UCSD-AML1 (cell line): ENCODE results near the gene TRAF7.

Experiments
- DNase-seq: peaks from one replicate; lab custom pipeline; 2025; ENCODE audit not compliant: unreplicated experiment; lab: John Stamatoyannopoulos, UW

TRAF7 gene

DNA sequence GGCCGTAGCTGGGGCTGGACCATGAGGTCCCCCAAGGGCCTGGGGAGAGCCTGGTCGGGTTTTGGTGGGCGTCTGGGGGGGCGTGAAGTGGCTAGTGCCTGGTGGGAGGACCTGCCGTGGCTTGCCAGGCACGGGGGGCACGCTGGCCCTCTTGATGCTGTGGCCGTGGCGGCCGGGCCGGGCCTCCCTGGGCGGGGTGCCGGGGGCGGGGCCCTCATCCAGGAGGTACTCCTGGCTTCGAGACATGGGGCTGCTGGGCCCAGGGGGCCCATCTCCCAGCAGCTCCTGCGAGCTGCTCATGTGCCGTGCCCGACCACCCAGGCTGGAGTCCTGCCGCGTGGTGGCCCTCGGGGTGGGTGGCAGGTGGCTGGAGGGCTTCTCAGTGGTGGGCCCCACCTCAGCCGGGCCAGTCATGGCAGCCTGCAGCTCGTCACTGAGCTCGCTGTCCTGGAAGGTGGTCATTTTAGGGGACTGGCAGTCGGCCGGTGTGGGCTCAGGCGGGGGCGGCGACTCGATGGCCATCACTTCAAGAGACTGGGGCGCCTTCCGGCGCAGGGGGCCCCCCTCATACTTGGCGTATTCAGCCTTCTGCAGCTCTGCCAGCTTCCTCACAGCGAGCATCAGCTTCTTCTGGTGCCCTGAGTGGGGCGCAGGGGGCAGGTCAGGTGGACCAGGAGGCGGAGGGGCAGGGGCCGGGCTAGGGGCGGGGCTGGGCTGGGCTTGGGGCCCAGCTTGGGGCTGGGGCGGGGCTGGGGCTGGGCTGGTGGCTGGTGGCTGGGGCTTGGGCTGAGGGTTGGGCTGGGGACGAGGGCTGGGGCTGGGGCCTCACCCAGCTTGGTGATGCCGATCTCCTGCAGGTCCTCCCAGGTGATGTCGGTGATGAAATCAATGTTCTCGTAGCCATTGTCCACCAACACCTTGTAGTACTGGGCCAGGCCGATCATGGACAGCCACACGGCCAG is 25.7 kb downstream of the TRAF7 start:
- DNase-seq: no peak

DNA sequence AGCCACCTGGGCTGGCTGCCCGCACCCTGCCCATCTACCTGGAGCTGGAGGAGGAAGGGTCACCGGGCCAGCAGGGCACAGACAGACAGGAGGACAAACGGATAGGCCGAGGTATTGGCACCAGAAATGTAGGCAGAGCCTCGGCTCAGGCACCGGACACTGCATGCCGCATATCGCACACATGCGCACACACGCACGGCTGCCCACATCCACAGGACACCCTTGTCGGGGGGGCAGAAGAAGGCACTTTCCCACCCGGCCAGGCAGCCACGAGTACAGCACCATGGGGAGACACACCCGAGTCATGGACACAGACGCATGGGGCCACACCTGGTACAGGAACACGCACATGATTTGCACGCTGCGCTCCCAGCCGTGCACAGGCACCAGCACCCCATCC is 26.4 kb downstream of the TRAF7 start:
- no peak for DNase-seq

DNA sequence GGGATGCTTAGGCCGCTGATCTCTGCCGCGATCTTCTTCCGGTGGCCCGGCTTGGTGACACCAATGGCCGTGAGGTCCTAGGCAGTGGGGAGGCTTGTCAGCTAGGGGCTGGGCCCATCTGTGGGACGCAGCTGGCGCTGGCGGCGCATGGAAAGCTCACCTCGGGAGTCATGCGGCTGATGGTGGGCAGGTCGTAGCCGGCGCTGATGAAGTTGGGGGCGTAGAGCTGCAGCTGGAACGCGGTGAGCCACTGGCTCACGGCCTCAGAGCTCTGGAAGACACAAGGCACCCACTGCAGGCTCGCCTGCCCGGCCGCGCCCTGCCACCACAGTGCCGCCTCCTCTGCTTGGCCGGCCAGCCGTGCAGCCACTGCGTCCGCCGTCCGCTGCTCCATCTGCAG is 28.1 kb downstream of the TRAF7 start:
- DNase-seq: no peak

DNA sequence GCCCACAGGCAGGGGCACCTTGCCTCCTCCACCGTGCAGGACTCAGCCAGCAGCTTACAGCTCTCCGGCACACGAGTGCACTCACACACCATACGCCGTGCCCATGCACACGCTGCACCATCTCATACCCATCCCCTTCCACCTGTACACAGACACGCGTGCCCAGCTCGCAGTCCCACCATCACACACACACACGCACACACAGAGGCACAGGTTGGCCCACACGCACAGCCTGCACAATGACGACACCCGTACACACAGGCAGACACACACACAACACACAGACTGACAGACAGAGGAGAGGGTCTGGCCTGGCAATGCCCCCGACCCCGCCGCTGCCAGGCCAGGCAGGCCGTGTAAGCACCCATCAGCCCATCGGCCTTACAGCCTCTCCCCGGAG is 28.8 kb downstream of the TRAF7 start:
- no peak for DNase-seq

DNA sequence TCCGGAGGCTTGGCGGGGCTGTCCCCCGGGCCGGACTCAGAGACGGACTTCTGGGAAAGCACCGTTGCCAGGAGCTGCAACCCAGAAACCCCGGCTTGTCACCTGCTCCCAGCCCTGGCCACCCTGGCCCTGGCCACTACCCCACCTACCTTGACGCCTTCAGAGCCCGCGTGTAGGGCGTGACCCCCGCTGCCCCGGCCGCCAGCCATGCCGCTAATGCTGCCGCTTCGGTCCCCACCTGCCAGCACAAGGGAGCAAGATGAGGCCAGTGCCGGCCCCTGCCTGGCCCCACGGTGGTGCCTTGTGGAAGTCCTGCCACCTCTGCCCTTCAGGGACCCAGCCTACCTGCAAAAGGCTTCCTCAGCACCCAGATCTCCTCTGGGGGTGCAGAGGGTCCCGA is 29.4 kb downstream of the TRAF7 start:
- no peak for DNase-seq

DNA sequence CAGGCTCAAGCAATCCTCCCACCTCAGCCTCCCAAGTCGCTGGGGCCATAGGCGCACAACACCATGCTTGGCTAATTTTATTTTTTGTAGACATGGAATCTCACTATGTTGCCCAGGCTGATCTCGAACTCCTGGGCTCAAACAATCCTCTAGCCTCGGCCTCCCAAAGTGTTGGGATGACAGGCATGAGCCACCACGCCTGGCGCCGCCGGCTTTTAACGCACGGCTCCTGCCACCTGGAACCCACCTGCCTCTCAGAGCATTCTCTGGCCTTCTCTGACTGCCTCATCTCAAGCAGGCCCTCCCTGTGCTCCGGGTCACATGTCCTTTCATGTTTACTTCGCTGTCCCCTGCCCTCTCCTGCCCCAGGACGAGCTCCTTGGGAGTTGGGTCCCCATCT is 30.5 kb downstream of the TRAF7 start:
- no peak for DNase-seq

DNA sequence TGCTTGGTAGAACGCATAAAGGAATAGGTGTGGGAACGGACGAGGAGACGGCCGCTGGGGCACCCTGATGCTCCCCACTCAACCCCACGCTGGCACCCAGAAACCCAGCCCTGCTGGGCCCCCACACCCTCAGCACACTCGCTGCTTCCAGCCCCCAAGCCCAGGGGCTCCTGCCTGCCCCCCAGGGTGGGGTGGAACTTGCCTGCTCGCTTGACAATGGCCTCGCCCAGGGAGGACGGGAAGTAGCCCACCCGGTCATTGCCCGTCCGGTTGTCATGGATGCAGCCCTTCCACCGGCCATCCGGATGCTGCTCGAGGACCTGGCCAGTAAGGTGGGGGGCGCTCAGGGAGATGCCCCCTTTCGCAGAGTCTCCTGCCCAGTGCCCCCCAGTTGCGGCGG is 30.9 kb downstream of the TRAF7 start:
- DNase-seq: no peak

DNA sequence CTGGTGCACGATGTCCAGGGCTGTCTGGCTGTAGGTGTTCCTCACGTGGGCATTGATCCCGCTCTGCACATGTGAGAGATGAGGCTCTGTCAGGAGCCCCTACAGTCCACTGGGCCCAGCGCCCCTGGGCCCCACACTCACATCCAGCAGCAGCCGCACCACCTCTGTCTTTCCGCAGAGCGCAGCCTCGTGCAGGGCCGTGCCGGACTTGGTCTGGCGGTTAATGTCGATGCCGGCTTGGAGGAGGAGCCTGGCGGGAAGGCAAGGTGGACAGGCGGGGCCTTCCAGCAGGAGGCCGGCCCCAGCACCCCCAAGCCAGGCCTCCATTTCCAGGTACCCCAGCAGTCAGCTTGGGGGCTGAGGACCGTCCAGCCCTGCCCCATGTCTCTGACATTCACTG is 31.6 kb downstream of the TRAF7 start:
- no peak for DNase-seq

DNA sequence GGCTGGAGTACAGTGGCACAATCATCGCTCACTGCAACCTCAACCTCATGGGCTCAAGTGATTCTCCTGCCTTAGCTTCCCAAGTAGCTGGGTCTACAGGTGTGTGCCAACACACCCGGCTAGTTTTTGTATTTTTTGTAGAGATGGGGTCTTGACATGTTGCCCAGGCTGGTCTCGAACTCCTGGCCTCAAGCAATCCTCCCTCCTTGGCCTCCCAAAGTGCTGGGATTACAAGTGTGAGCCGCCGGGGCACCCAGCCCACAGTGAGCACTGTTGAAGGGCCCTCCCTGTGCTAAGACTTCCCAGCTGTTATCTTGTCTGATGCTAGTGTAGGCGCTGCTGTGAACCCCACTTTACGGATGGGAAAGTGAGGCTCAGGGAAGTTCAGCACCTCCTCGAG is 32.8 kb downstream of the TRAF7 start:
- DNase-seq: no peak

DNA sequence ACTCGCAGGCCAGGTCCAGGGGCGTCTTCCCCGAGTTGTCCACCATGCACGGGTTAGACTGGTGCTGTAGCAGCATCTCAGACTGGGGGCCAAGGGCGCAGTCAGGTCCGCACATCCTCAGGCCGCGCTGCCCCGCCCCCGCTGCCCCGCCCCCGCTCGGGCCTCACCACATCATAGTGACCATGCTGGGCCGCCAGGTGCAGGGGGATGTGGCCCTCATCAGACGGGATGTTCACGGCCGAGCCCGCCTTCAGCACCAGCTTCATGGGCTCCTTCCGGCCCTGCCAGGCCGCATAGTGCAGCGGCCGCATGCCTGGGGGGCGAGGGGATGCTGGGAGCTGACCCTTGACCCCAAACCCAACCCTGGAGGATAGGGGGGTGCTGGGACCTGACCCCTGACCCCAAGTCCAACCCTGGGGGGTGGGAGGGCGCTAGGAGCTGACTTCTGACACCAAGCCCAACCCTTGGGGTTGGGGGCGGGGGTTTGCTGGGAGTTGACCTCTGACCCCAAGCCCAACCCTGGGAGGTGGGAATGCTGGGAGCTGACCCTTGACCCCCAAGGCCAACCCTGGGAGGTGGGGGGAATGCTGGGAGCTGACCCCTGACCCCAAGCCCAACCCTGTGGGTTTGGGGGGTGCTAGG is 33.8 kb downstream of the TRAF7 start:
- DNase-seq: no peak

DNA sequence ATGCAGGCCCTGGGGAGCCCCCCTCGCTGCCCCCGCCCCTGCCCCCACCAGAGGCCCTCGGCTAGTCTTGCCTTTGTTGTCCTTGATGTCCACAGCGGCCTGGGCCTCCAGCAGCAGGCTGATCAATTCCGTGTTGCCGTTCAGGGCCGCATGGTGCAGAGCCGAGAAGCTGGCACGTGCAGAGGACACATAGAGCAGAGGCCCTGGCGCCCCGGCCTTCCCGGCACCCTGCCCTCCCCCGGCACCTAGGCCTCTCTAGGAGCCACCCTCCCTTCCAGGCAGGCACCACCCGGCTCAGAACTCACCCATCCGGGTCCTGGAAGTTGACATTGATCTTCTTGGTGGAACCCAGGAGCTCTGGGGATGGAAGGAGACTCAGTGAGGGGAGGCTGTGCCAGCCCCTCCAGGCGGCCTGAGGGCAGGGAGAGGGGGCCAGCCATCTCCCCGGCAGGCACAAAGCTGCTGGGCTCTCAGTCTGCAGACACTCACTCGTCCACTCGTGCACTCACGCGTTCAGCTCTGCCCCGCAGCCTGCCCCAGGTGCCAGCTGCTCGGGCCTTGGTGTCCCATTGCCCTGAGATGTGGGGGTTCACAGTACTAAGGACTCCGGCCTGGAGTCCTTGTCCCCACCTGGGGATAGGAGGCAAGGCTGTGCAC is 34.5 kb downstream of the TRAF7 start:
- DNase-seq: no peak

DNA sequence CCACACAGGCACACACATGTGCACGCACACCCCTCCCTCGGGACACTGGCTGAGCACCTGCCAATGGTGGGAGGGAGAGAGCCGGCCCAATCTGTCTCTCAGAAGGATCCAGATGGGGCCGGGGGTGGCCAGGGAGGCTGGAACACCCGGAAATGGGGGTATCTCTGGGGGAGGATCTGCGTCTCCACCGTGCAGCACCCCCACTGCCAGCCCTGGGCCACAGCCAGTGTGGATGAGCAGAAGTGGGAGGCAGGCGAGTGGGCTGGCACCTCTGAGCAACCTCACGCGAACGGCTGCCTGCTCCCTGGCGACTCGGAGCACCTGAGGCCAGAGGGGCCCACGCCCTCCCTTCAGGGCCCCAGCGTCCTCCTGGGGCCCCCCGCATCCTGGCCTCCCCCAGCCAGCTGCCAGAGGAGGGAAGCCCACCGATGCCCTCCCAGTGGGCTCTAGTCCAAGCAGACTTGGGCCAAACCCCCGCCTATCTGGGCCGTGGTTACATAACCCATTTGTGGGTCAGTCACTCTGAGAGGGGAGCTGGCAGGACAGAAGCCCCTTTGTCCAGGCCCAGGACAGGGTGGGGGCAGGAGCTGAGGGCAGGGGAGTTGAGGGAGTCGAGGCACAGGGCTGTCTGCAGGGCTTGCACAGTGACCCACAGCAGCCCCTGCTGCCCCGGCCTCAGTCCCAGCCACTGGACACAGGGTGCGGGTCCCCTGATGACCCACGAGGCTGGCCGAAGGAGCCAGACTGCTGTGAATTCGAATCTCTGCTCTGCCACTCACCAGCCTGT is 35.3 kb downstream of the TRAF7 start:
- no peak for DNase-seq

DNA sequence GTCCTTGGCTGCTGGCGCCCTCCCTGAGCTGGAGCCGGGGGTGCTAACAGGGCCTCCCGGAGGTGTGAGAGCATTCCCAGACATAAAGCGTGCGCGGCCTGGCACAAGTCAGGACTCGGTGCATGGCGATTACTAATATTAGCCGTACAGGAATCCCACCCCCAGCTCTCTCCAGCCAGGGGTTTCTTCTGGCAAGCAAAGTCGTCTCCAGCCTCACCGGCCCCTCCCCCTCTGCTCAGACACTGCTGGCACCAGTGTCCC is 35.8 kb downstream of the TRAF7 start:
- no peak for DNase-seq

DNA sequence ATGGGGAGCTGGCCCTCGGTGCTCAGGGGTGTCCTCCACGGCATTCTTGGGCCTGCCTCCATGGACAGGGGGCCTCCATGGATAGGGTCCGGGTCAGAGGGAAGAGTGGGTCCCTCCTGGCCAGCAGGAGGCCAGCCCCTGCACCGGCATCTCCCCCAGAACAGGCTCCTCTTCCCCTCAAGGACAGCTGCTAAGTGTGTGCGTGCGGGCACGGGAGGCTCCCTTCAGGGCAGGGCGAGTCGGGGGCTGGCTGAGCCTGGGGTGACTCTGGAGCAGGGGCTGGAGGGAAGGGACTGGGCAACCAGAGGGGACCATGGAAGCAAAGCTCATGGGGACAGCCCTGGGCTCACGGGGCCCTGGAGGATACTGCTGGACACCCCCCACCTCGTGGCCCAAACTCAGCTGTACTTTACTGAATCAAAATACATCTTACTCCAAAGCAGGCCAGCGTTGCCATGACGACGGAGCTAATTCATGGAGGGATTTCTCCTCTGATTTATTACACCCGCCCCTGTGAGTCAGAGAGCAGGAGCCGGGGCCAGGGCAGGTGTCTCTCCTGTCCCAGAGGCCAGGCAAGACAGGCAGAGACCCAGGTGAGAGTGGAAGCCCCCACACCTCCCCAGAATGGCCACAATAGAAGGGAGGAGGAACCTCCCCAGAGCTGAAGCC is 38.7 kb downstream of the TRAF7 start:
- no peak for DNase-seq

DNA sequence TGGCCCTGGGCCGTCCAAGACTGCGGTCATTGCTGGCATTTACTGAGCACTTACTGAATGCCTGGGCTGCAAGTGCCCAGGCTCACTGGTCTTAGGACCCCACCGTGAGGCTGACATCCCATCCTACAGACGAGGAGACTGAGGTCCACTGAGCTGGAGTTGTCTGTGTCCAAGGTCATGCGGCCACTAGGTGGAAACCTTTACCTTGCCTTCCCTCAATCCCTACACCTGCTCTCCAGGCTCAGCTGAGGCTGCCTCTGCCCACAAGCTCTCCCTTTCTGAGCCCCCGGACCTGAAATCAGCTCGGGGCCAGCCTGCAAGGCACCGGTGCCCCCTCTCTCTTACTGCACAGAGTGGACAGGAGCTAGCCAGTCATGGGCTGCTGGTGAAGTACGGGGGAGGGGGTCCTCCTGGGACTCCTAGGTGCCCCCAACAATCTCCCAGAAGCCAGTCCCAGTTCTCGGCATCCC is 39.3 kb downstream of the TRAF7 start:
- peak; percentile 31 for DNase-seq

DNA sequence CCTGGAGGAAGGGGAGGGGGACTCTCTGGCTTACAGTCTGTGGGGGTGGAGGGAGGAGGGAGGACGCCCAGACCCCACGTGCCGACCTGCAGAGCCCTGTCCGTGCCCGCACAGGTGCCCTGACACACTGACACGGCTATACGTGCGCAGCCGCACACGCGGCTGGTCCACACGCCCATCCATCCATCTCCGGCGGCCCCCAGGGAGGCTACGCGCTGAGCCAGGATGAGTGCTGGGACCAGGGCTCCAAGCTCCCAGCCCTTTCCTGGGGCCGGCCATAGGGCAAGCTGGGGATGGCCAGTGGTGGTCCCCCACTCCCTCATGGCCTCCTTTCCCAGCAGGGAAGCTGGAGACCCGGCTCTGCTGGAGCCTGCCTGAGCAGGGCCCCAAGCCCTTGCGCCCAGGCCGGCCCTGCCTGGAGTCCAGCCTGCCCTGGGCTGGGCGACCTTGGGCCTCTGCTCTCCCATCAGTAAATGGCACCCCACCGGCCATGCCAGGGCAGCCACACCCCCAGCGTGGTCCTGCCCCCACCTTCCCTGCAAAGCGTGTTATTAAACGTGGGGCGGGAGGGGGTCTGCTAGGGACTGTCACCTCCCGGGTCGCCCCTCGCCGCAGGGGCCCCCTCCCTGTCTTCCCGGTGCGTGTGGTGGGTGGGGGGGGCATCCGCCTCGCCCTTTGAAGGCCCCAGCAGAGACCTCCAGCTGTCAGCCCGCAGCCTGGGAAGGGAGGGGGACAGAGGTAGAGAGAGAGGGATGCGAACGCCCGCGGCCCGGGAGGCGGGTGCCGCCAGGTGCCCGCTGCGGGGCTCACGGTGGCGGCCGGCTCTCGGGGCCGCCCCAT is 40.0 kb downstream of the TRAF7 start:
- no peak for DNase-seq

DNA sequence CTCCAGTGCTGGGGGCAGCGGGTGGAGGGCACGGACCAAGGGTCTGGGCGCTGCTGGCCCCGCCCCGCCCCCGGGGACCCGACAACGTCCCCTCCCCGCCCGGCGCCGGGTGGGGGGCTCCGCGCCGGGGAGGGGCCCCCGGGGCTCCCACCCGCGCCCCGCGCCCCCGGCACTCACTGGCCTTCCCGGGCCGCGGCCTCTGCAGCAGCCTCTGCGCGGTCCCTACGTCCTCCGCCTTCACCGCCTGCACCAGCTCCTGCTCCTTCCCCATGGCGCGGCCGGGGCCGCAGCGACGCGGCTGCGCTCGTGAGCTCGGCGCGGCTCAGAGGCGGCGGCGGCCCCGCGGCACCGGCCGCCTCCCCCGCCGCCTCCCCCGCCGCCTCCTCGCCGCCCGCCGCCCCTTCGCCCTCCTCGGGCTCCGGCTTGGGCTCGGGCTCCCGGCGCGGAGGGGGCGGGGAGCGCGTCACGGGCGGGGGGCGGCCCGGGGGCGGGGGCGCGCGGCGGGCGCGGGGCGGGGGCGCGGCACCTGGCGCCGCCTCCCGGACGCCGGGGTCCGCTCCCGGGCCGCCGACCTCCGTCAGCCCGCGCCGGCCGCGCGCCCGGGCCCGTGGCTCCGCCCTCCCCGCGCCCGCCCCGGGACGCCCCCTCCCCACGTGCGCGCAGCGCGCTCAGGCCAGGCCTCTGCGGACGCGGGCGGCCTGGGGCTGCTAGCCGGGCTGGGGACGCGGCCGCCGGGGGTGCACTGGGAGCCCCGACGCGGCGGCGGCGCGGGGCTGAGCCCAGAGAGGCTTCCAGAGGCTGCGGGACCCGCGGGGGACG is 40.8 kb downstream of the TRAF7 start, which contains the start of gene CASKIN1:
Gene CASKIN1 (minus strand): TSS at position 444 of the 819 bp plus-strand sequence. CDS start 173 bp downstream, at position 271.
- DNase-seq: peak; percentile 28

DNA sequence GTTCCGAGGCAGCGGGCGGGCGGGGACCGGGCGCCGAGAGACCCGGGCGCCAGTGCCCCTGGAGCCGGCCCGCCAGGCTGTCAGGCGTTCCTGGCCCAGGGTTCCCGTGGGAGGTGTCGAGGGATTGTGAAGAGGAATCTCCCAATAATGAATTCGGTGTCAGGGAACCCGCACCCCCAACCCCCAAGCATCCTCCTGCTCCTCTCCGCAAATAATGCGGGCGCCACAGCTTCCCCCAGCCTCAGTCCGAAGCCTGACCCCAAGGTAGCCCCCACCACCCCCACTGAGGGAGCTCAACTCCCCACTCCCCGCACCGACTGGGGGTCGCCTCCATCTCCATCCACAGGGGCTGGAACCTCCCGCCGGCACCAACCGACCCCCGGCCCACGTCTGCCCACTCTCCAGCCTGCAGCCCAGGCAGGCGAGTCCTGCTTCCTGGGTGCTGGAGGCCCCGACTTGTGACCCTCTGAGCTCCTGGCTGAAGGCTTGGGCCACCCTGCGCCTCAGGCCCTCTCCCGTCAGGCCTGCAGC is 41.5 kb downstream of the TRAF7 start:
- no peak for DNase-seq

DNA sequence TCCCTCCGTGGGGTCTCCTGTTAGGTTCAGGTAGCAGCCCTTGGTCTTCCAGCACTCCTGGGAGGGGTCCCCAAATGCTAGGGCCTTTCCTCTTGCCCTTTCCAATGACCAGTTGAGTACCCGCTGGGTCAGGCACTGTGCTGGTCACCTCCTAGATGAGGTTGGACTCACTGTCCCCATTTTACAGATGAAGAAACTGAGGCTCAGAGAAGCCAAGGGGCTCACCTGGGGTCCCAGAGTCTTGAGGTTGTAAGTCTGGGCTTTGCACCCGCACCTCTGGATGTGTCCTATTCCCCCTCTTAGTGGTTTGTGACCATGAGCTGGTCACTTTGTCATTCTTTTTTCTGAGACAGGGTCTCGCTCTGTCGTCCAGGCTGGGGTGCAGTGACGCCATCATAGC is 42.2 kb downstream of the TRAF7 start:
- no peak for DNase-seq
